ENCODE data around the gene CD109.

DNA sequence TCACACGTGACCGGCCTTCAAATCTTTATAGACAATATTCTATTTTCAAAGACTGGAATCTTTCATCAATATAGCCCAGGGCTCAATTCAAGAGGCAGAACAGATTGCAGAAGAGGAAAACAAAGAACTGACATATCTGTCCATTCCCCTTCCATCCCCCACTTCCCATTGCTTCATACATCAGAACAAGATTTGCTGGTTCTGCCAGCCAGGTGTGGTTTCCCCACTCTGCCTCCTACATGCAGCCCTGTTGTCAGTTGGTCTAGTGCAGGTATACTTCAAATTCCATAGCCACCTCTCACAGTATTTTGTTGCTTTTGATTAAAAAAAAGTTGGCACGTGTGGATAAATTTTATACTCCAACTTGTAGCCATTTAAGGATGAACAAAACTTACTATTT lies 174.9 kb downstream of the CD109 start:
- no peak for TF ChIP-seq CTCF (IDR thresholded peaks at IDR 0.05)
- no peak for TF ChIP-seq POLR2AphosphoS5 (IDR thresholded peaks at IDR 0.05)
